Measurements from ENCODE around the gene ZNF426. TPM values are rescaled to one million over a fixed set of nuclear protein-coding genes. Genes with fewer than 3 reads are reported as not detected.

Gene ZNF426
- total and polyA plus RNA-seq, 2 of the 13 experiments (the other 11 are each of a cell fraction or from before 2014, with no cell fraction given): 3.8 to 14.9 TPM

- TF ChIP-seq SOX5 (CRISPR knock-in tag; IDR thresholded peaks at IDR 0.05; ENCODE audit: borderline replicate concordance): peak; percentile 50; the same call in 1 of the 2 replicates
- TF ChIP-seq CREBL2 (CRISPR knock-in tag; IDR thresholded peaks at IDR 0.05; ENCODE audit: borderline replicate concordance): 0 out of 2 replicates have a peak, but pooled peaks have one; percentile 70
- no peak for TF ChIP-seq ARNT (IDR thresholded peaks at IDR 0.05)
- TF ChIP-seq NFIB (CRISPR knock-in tag; IDR thresholded peaks at IDR 0.05; ENCODE audit: borderline replicate concordance): no peak
- TF ChIP-seq MYNN (CRISPR knock-in tag; IDR thresholded peaks at IDR 0.05; ENCODE audit: low read depth): 0 out of 2 replicates have a peak, but pooled peaks have one; percentile 40
- peak; percentile 68 for TF ChIP-seq ZNF607 (CRISPR knock-in tag; IDR thresholded peaks at IDR 0.05; ENCODE audit: borderline replicate concordance)
- TF ChIP-seq ZNF317 (CRISPR knock-in tag; IDR thresholded peaks at IDR 0.05): 0 out of 2 replicates have a peak, but pooled peaks have one; percentile 42
- TF ChIP-seq MAF1 (CRISPR knock-in tag; IDR thresholded peaks at IDR 0.05; ENCODE audit: borderline replicate concordance): no peak
- 0 out of 2 replicates have a peak, but pooled peaks have one; percentile 33 for TF ChIP-seq HOXA9 (CRISPR knock-in tag; IDR thresholded peaks at IDR 0.05; ENCODE audit: borderline replicate concordance)
- TF ChIP-seq ZNF614 (CRISPR knock-in tag; IDR thresholded peaks at IDR 0.05; ENCODE audit: borderline replicate concordance): no peak; the same call in 1 of the 2 replicates
- TF ChIP-seq AKAP8 (CRISPR knock-in tag; IDR thresholded peaks at IDR 0.05): no peak
- no peak for TF ChIP-seq JUND (CRISPR knock-in tag; IDR thresholded peaks at IDR 0.05)
- TF ChIP-seq, protein P1, sequence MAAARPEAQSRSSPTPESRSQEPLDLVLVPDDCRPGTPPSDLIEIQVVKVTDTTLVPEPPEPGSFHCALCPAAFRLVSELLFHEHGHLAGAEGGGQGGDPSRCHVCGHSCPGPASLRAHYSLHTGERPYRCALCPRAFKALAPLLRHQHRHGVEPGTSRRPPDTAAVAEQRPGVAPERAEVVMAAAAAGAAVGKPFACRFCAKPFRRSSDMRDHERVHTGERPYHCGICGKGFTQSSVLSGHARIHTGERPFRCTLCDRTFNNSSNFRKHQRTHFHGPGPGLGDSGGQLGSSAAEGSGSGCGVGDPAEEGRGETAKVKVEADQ (CRISPR knock-in tag; IDR thresholded peaks at IDR 0.05; ENCODE audit: borderline replicate concordance): peak; percentile 51; the same call in 1 of the 2 replicates
- TF ChIP-seq SP5 (CRISPR knock-in tag; IDR thresholded peaks at IDR 0.05; ENCODE audit: borderline replicate concordance, low read depth): 0 out of 2 replicates have a peak, but pooled peaks have one; percentile 7
- TF ChIP-seq NR0B2 (CRISPR knock-in tag; IDR thresholded peaks at IDR 0.05): no peak
- TF ChIP-seq ZNF549 (CRISPR knock-in tag; IDR thresholded peaks at IDR 0.05): no peak
- TF ChIP-seq ZBTB40 (IDR thresholded peaks at IDR 0.05): no peak
- peak; percentile 31; the same call in 1 of the 2 replicates for TF ChIP-seq ZBTB40 (CRISPR knock-in tag; IDR thresholded peaks at IDR 0.05)
These were observed at the start of gene ZNF426 (continued) for GRCh38 chr19:9538183-9539058.
